Testis (tissue), 3 donors: ENCODE data around the gene OCA2. TPM values are rescaled to one million over a fixed set of nuclear protein-coding genes. Genes with fewer than 3 reads are reported as not detected.

Experiments
- DNase-seq: peaks from one replicate; pipeline ENCODE4 v3.0.0-alpha.2; 2019
- H3K27ac ChIP-seq, 2 donors: fragments of 200-600 bp; sonication (generic); one replicate each; pipeline ENCODE4 v1.5.1; 2019
- H3K27me3 ChIP-seq: fragments of 200-600 bp; sonication (generic); one replicate; pipeline ENCODE4 v1.5.1; 2019
- H3K36me3 ChIP-seq: fragments of 200-600 bp; sonication (generic); one replicate; pipeline ENCODE4 v1.5.1; 2017; ENCODE audit warnings: low read depth; ENCODE audit errors: missing control alignments
- H3K4me1 ChIP-seq: fragments of 200-600 bp; sonication (generic); one replicate; pipeline ENCODE4 v1.5.1; 2019
- H3K4me3 ChIP-seq, 2 donors: fragments of 200-600 bp; sonication (generic); one replicate each; pipeline ENCODE4 v1.5.1; 2017 to 2019
- H3K9me3 ChIP-seq: fragments of 200-600 bp; sonication (generic); one replicate; pipeline ENCODE4 v1.5.1; 2017
- CTCF ChIP-seq, 3 experiments: fragments of 450-650 bp in 2 of 3; fragments of 200-600 bp in 1 of 3; sonication (generic) in 1 of 3; IDR thresholded peaks; one replicate each; pipeline ENCODE4 v1.5.1; 2016 to 2019; ENCODE audit warnings: antibody characterized with exemption in 3 of 3, mild to moderate bottlenecking in 2 of 3, moderate library complexity in 1 of 3
- POLR2A ChIP-seq: fragments of 450-650 bp; IDR thresholded peaks from one replicate; pipeline ENCODE4 v1.6.1; 2017; ENCODE audit warnings: antibody characterized with exemption, mild to moderate bottlenecking, moderate library complexity
- WGBS, 2 donors: methylation state at CpG; one replicate each; pipeline ENCODE4 v1.1.5; 2018; 5-methylcytosine and 5-hydroxymethylcytosine counted together
- intact Hi-C: fragments of 100-400 bp; cut with DNase I; formaldehyde crosslinking; loops from one replicate; pipeline ENCODE4 v1.15.1; 2023; ENCODE audit warnings: low total_unique reads
- polyA plus RNA-seq: library from polyadenylated mRNA; stranded (reverse); fragments of 350-450 nt; fragmentation: Illumina TruSeq; extraction: RNeasy Lipid Tissue Mini Kit (QIAGEN cat#74804); gene quantifications from one replicate; pipeline ENCODE4 v1.2.3, GENCODE V29; 2014; ENCODE audit warnings: low read depth, low replicate concordance; ENCODE audit not compliant: insufficient read depth
- total RNA-seq, 2 donors: library from RNA; depleted of rRNA; stranded (reverse); fragments of >200 nt; gene quantifications; one replicate each; pipeline ENCODE4 v1.2.3, GENCODE V29; 2016

OCA2 gene
- total and polyA plus RNA-seq, 3 donors from 2014 or later = 2.6 to 7.2 (median 4.5) TPM

DNA sequence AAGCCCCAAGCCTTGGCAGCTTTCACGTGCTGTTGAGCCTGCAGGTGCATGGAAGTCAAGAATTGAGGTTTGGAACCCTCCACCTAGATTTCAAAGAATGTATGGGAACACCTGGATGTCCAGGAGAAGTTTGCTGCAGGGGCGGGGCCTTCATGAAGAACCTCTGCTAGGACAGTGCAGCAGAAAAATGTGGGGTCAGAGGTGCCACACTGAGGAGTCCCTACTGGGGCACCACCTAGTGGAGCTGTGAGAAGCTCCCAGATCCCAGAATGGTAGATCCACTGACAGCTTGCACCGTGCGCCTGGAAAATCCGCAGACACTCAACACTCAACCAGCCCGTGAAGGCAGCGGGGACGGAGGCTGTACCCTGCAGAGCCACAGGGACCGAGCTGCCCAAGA, 201.6 kb downstream of the OCA2 start:
- H3K4me1 ChIP-seq = no peaks in the 10 kb centered on the region
- intact Hi-C loops = no loop called here
- no peak for TF ChIP-seq CTCF (IDR thresholded peaks at IDR 0.05)
- no peak for TF ChIP-seq POLR2A
- no peaks in the 10 kb centered on the region for H3K36me3 ChIP-seq
- WGBS, 2 donors = 87 to 95% methylated on average over 9 of the region's 9 CpGs
- H3K27me3 ChIP-seq = no peaks in the 10 kb centered on the region
- no peak overlapping the region for H3K4me3 ChIP-seq
- no peak overlapping the region for H3K27ac ChIP-seq
- H3K9me3 ChIP-seq = no peaks in the 10 kb centered on the region
- no peak for DNase-seq

DNA sequence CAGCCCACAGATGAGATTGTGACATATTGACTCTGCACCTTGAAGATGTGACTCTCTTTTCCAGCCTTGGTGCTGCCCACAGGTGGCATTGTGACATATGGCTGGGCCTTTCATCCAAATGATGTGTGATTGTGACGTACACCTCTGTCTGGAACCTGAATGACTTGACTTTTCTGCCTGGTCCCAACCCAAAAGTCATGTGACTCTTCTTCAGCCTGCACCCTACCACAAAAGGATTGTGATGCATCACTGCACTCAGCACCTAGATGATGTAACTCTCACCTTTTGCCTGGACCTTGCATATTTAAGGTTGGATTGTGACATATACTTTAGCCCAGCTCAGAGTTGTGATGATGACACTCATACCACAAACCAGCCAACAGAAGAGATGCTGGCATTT, 204.5 kb downstream of the OCA2 start:
- Histone ChIP-seq H3K4me3 (no peak overlapping the region), H3K36me3 (no peaks in the 10 kb centered on the region), H3K27me3 (no peaks in the 10 kb centered on the region), H3K9me3 (no peaks in the 10 kb centered on the region), H3K27ac (no peak overlapping the region), H3K4me1 (no peaks in the 10 kb centered on the region)
- TF ChIP-seq CTCF (IDR thresholded peaks at IDR 0.05) = no peak
- TF ChIP-seq POLR2A = no peak
- DNase-seq = no peak
- 100% methylated on average over 1 of the region's 1 CpG for WGBS, 2 donors
- intact Hi-C loops = no loop called here

- no peak for DNase-seq
- Histone ChIP-seq H3K36me3 (no peaks in the 10 kb centered on the region), H3K4me1 (no peaks in the 10 kb centered on the region), H3K9me3 (no peaks in the 10 kb centered on the region), H3K27ac (no peak overlapping the region), H3K4me3 (no peak overlapping the region), H3K27me3 (no peaks in the 10 kb centered on the region)
- WGBS, 2 donors = 91% methylated on average over 3 of the region's 3 CpGs; no CpG with 5 or more reads in 1 of the 2 donors
- TF ChIP-seq POLR2A = no peak
- no peak for TF ChIP-seq CTCF (IDR thresholded peaks at IDR 0.05)
- intact Hi-C loops = no loop called here
Observed at GRCh38 chr15:27889258-27889657, 209.9 kb downstream of the OCA2 start.

DNA sequence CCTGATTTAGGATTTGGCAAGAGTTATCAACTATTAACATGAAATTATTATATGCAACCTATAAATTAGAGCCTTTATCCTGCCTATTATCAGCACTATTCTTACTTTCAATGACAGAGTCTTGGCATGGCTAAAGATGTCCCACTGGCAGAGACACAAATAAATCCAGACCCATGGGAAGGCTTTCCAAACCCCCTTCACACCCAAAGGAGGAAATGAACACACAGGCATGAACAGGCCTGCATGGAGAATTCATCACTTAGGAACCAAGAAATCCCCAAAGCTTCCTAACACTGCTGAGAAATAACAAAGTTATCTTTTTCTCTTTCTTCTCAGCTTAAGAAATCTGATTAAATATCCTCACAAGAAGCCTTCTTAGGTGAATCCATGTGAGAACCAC, 213.9 kb downstream of the OCA2 start:
- Histone ChIP-seq H3K9me3 (no peaks in the 10 kb centered on the region), H3K27ac (no peak overlapping the region), H3K36me3 (no peaks in the 10 kb centered on the region), H3K27me3 (no peaks in the 10 kb centered on the region), H3K4me1 (no peaks in the 10 kb centered on the region), H3K4me3 (no peak overlapping the region)
- DNase-seq = no peak
- no peak for TF ChIP-seq CTCF (IDR thresholded peaks at IDR 0.05)
- TF ChIP-seq POLR2A = no peak
- intact Hi-C loops = no loop called here

DNA sequence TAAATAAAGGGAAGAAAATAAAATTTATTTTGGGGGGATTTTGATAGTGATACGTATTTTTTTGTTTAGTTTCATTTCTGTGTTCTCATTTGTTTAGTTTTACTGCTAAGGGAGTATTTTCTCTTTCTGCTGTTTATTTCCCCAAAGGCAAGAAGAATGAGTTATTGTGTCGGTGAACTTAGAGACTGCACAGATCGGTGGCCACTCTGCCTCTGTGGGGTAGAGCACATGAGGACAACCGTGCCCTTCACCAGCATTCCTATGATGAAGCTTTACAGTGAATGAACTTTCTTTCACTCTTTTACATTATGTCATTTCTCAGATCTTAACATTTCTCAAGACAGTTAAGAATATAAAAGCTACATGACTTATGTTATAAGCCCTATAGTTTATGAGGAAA, 214.4 kb downstream of the OCA2 start:
- Histone ChIP-seq H3K4me3 (no peak overlapping the region), H3K9me3 (no peaks in the 10 kb centered on the region), H3K4me1 (no peaks in the 10 kb centered on the region), H3K27ac (no peak overlapping the region), H3K36me3 (no peaks in the 10 kb centered on the region), H3K27me3 (no peaks in the 10 kb centered on the region)
- DNase-seq = no peak
- WGBS, 2 donors = 43 to 69% methylated on average over 4 of the region's 4 CpGs
- no peak for TF ChIP-seq CTCF (IDR thresholded peaks at IDR 0.05)
- no peak for TF ChIP-seq POLR2A
- intact Hi-C loops = no loop called here
